Heart right ventricle (tissue), 16 donors: ENCODE results near the gene PIGBOS1. TPM values are rescaled to one million over a fixed set of nuclear protein-coding genes. Genes with fewer than 3 reads are reported as not detected.

Experiments
- ATAC-seq, 8 donors: fragments of 200-7000 bp; cut with Tn5 transposase; one replicate each; pipeline ENCODE4 v1.9.1; 2020; ENCODE audit warnings: mild to moderate bottlenecking in 8 of 8, moderate library complexity in 8 of 8, moderate number of reproducible peaks in 1 of 8
- DNase-seq, 2 donors: peaks; one replicate each; pipeline ENCODE4 v3.0.0-alpha.2; 2020
- H3K27ac ChIP-seq, 10 donors: fragments of 200-600 bp; sonication (generic) in 2 of 10; one replicate each; pipeline versions ENCODE4 v1.5.0 to v1.8.0; 2020 to 2022; ENCODE audit warnings: mild to moderate bottlenecking in 3 of 10
- H3K27me3 ChIP-seq, 7 donors: fragments of 200-600 bp; one replicate each; pipeline ENCODE4 v1.8.0; 2021 to 2022; ENCODE audit warnings: mild to moderate bottlenecking in 2 of 7
- H3K36me3 ChIP-seq, 9 donors: fragments of 200-600 bp; sonication (generic) in 1 of 9; one replicate each; pipeline versions ENCODE4 v1.5.0 to v1.8.0; 2020 to 2022; ENCODE audit warnings: mild to moderate bottlenecking in 2 of 9
- H3K4me1 ChIP-seq, 9 donors: fragments of 200-600 bp; sonication (generic) in 1 of 9; one replicate each; pipeline versions ENCODE4 v1.5.0 to v1.8.0; 2020 to 2022; ENCODE audit warnings: mild to moderate bottlenecking in 4 of 9
- H3K4me3 ChIP-seq, 10 donors: fragments of 200-600 bp; sonication (generic) in 2 of 10; one replicate each; pipeline versions ENCODE4 v1.5.0 to v1.8.0; 2020 to 2022; ENCODE audit warnings: mild to moderate bottlenecking in 7 of 10, moderate library complexity in 2 of 10
- H3K9me3 ChIP-seq, 11 donors: fragments of 200-600 bp in 10 of 11; sonication (generic) in 2 of 11; one replicate each; pipeline versions ENCODE4 v1.5.0 to v1.8.0; 2013 to 2022; ENCODE audit warnings: mild to moderate bottlenecking in 2 of 11, control low read depth in 1 of 11, moderate library complexity in 1 of 11
- WGBS, 2 donors: extraction: QIAGEN DNeasy Blood & Tissue Kit; methylation state at CpG; one replicate each; pipeline ENCODE4 v1.1.7; 2013; ENCODE audit warnings: inconsistent platforms in 1 of 2; 5-methylcytosine and 5-hydroxymethylcytosine counted together
- intact Hi-C, 10 donors: fragments of 100-400 bp; cut with DNase I; formaldehyde crosslinking; loops; one replicate each; pipeline versions ENCODE4 v1.11.1 to v1.14.2; 2022
- polyA plus RNA-seq, 2 donors: library from polyadenylated mRNA; stranded (reverse); fragments of 200-250 nt; gene quantifications; one replicate each; pipeline ENCODE4 v1.2.3, GENCODE V29; 2013
- total RNA-seq, 10 donors: library from RNA; stranded (reverse); fragmentation: NEBNext Ultra II Directional in 3 of 10; extraction: Animal tissue kit (Norgen Biotek cat#: 25700) in 3 of 10; gene quantifications; one replicate each; pipeline versions ENCODE4 v1.2.1 to v1.2.4, GENCODE V29; 2021 to 2023
- TF ChIP-seq, protein P1 (sequence below), 9 donors: fragments of 200-600 bp; sonication (generic) in 2 of 9; IDR thresholded peaks; one replicate each; pipeline versions ENCODE4 v1.5.0 to v1.8.0; 2021 to 2022; ENCODE audit warnings: antibody characterized with exemption in 9 of 9, mild to moderate bottlenecking in 5 of 9, moderate library complexity in 1 of 9
- donor health status: Arrhythmogenic right ventricular cardiomyopathy.
- donor health status: ischemic (EF 13 %, LVEDD 7.1; RV severe dilation, severe dysfunction).
- donor health status: healthy with polysubstance abuse.
- donor health status: DM: no; HTN: yes; CAD: no.
- donor health status: DM: no; HTN: no; CAD: no.
- donor health status: ischemic (EF 25% LVEDD 6.9; RV normal size, moderate dysfunction).
- donor health status: ischemic (EF 25% LVEDD 5.7; RV mildly dilated, moderate dysfunction).
- donor health status: healthy.
- donor health status: DM: yes; HTN: yes; CAD: no.
- donor health status: Ischemic cardiomyopathy.
- donor health status: ischemic (EF 35%, LVEDD 5.7; RV mildly dilated, moderate dysfunction).
- donor health status: nonischemic (EF 11% LVEDD 7.7; RV severe dilation, severe dysfunction).
- donor health status: DM: yes; HTN: yes; CAD: no.
- donor health status: PGD.
- donor health status: ischemic (EF 29% LVEDD 5.4; RV normal size, mild dysfunction).
- donor health status: nonischemic (EF 23%, LVEDD 6.1; RV moderate dilation, normal function).

The PIGBOS1 gene
- total and polyA plus RNA-seq, 12 donors = 3.3 to 20.5 (median 7.6) TPM

DNA sequence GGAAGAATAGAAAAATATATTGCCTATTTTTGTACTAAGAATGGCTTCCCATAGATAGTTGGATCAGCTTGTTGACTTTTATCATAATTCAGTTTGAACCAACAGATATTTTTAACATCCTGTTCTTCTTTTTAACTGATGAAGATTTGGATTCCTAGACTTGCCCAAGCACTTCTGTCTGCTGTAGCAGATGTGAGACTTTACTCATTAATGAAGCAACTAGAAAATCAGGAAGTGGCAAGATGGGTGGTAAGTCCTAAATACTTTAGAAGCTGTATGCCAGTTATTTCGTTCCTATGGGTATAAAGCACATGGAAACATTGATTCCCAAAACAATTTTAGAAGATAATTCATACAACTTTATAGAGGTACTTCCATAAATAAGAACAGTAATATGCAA lies 8.5 kb upstream of the PIGBOS1 start:
- Histone ChIP-seq H3K9me3 (no peaks in the 10 kb centered on the region), H3K4me3 (no peak overlapping the region), H3K27me3 (no peaks in the 10 kb centered on the region), H3K27ac (no peak overlapping the region), H3K36me3 (peaks cover 0 to 76% (median 6%) of the 10 kb centered on the region in 9 donors), H3K4me1 (peaks cover 0 to 8% (median 0%) of the 10 kb centered on the region in 9 donors)
- TF ChIP-seq, protein P1, sequence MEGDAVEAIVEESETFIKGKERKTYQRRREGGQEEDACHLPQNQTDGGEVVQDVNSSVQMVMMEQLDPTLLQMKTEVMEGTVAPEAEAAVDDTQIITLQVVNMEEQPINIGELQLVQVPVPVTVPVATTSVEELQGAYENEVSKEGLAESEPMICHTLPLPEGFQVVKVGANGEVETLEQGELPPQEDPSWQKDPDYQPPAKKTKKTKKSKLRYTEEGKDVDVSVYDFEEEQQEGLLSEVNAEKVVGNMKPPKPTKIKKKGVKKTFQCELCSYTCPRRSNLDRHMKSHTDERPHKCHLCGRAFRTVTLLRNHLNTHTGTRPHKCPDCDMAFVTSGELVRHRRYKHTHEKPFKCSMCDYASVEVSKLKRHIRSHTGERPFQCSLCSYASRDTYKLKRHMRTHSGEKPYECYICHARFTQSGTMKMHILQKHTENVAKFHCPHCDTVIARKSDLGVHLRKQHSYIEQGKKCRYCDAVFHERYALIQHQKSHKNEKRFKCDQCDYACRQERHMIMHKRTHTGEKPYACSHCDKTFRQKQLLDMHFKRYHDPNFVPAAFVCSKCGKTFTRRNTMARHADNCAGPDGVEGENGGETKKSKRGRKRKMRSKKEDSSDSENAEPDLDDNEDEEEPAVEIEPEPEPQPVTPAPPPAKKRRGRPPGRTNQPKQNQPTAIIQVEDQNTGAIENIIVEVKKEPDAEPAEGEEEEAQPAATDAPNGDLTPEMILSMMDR (IDR thresholded peaks at IDR 0.05) = no peak
- DNase-seq = no peak
- no peak for ATAC-seq
- intact Hi-C loops = no loop called here
- WGBS, 2 donors = 77 to 93% methylated on average over 1 of the region's 1 CpG

DNA sequence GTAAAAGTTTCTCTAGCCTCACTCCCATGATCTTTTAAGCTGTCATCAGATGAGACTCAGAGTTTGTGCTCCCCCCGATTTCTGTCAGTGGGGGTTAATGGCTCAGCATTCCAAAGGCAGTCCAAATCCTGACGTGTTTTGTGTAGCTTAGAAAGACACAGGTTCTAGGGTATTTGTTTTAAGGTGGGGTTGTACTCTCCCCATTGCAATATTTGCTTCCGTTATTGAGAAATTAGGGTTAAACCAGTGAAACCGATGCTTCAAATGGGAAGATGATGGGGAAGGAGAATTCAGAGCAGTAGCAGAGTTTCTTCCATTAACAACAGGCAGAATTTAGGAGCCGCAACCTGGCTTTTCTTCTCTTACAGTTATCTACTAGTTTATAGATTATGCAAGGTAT lies 3.5 kb upstream of the PIGBOS1 start:
- Histone ChIP-seq H3K27ac (no peak overlapping the region), H3K9me3 (no peaks in the 10 kb centered on the region), H3K4me3 (no peak overlapping the region), H3K27me3 (no peaks in the 10 kb centered on the region), H3K36me3 (peaks cover 0 to 30% (median 0%) of the 10 kb centered on the region in 9 donors), H3K4me1 (peaks cover 0 to 28% (median 19%) of the 10 kb centered on the region in 9 donors)
- DNase-seq = no peak
- TF ChIP-seq, protein P1 (IDR thresholded peaks at IDR 0.05) = no peak
- no peak for ATAC-seq
- WGBS, 2 donors = 79 to 82% methylated on average over 5 of the region's 5 CpGs
- intact Hi-C loops = no loop called here

DNA sequence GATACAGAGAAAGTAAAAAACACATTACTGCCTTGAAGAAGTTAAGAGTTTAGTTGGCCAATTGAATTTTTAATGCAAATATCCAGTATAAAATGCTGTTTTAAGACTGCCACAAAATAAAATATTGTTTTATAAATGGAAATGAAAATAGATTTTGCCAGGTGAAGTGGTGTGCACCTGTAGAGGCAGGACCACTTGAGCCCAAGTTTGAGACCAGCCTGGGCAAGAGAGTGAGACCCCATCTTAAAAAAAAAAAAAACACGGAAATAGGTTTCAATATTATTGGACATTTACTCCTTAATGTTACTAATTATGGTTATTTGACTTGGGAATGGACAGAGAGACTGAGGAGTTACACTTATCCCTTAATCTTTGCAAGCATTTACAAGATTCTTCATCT lies 2.0 kb upstream of the PIGBOS1 start:
- Histone ChIP-seq H3K4me3 (no peak overlapping the region), H3K27me3 (no peaks in the 10 kb centered on the region), H3K36me3 (peaks cover 0 to 36% (median 0%) of the 10 kb centered on the region in 9 donors), H3K9me3 (no peaks in the 10 kb centered on the region), H3K27ac (no peak overlapping the region), H3K4me1 (peaks cover 0 to 38% (median 29%) of the 10 kb centered on the region in 9 donors)
- intact Hi-C loops = no loop called here
- 92 to 94% methylated on average over 1 of the region's 1 CpG for WGBS, 2 donors
- DNase-seq (no peak), ATAC-seq (no peak)
- TF ChIP-seq, protein P1 (IDR thresholded peaks at IDR 0.05) = no peak

DNA sequence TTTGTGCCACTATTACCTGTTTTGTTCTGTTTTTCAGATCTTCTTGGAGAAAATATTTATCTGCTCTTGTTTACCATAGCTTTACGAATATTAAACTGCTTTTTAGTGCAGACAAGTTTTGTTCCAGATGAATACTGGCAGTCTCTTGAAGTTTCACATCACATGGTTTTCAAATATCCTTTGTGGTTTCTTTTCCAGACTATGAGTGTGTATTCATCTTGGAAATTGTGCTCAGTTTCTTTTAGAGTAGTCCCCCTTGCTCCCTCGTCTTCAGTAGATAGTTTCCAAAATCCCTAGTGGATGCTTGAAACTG lies 1.3 kb upstream of the PIGBOS1 start:
- DNase-seq (no peak), ATAC-seq (no peak)
- H3K27me3 ChIP-seq = no peaks in the 10 kb centered on the region
- peak overlapping the region in 1 of 10 donors; percentile 98 for H3K27ac ChIP-seq
- H3K9me3 ChIP-seq = no peaks in the 10 kb centered on the region
- WGBS, 2 donors = 54 to 68% methylated on average over 2 of the region's 2 CpGs
- TF ChIP-seq, protein P1 (IDR thresholded peaks at IDR 0.05) = no peak
- H3K36me3 ChIP-seq = peaks cover 0 to 36% (median 0%) of the 10 kb centered on the region in 9 donors
- peaks cover 0 to 38% (median 29%) of the 10 kb centered on the region in 9 donors for H3K4me1 ChIP-seq
- intact Hi-C loops = no loop called here
- H3K4me3 ChIP-seq = peak overlapping the region in 6 of 10 donors; percentile 65 to 92 (median 82)
